K562 (cell line): Measurements from ENCODE around the gene MYO1A. TPM values are rescaled to one million over a fixed set of nuclear protein-coding genes. Genes with fewer than 3 reads are reported as not detected.
A peak's percentile ranks its signal among the peaks of the same experiment; 100 is the strongest.

Source experiments
- ARID3A ChIP-seq: IDR thresholded peaks from 2 replicates; pipeline ENCODE4 v1.6.1; 2012; ENCODE audit warnings: low read depth, low read length, improper control_type of control experiment, borderline replicate concordance
- ATF6 ChIP-seq: sonication (generic); formaldehyde crosslinking; IDR thresholded peaks from 2 replicates; pipeline ENCODE4 v1.4.0; 2020; ENCODE audit warnings: mild to moderate bottlenecking, missing genetic modification reagents
- CC2D1A ChIP-seq: fragments of 450-650 bp; IDR thresholded peaks from 2 replicates; pipeline ENCODE4 v1.6.1; 2017; ENCODE audit warnings: mild to moderate bottlenecking
- DLX4 ChIP-seq: fragments of 250-450 bp; sonication (Bioruptor Pico); IDR thresholded peaks from 2 replicates; pipeline ENCODE4 v1.6.1; 2021; ENCODE audit warnings: mild to moderate bottlenecking
- FOXO4 ChIP-seq: fragments of 450-650 bp; formaldehyde crosslinking; IDR thresholded peaks from 2 replicates; pipeline ENCODE4 v1.4.0; 2020; ENCODE audit warnings: mild to moderate bottlenecking, moderate library complexity
- KAT7 ChIP-seq: sonication (generic); formaldehyde crosslinking; IDR thresholded peaks from 2 replicates; pipeline ENCODE4 v1.8.0; 2022; ENCODE audit warnings: missing genetic modification reagents, mild to moderate bottlenecking, borderline replicate concordance
- PHF21A ChIP-seq: fragments of 450-650 bp; IDR thresholded peaks from 2 replicates; pipeline ENCODE4 v1.6.1; 2017; ENCODE audit warnings: low read depth, borderline replicate concordance
- SMAD2 ChIP-seq: fragments of 150-350 bp; IDR thresholded peaks from 2 replicates; pipeline ENCODE4 v1.6.1; 2014; ENCODE audit warnings: low read depth, mild to moderate bottlenecking, low read length
- SRF ChIP-seq, 2 experiments: fragments of 250-450, 450-650 bp in 1 of 2; sonication (Bioruptor Pico) in 1 of 2; sonication (generic) in 1 of 2; formaldehyde crosslinking; IDR thresholded peaks; 2 replicates each; pipeline versions ENCODE4 v1.5.0 to v1.5.1; 2020 to 2022; ENCODE audit warnings: mild to moderate bottlenecking in 1 of 2, missing genetic modification reagents in 1 of 2
- TRIM28 ChIP-seq: fragments of 450-650 bp; IDR thresholded peaks from 2 replicates; pipeline ENCODE4 v1.6.1; 2017
- ZBTB1 ChIP-seq: sonication (generic); formaldehyde crosslinking; IDR thresholded peaks from 2 replicates; pipeline ENCODE4 v1.8.1; 2023; ENCODE audit warnings: missing genetic modification reagents, low read depth, mild to moderate bottlenecking, borderline replicate concordance
- ZC3H4 ChIP-seq: sonication (generic); formaldehyde crosslinking; IDR thresholded peaks from 2 replicates; pipeline ENCODE4 v1.9.0; 2021; ENCODE audit warnings: missing genetic modification reagents, borderline replicate concordance
- ZFPM2 ChIP-seq: fragments of 250-450 bp; sonication (Bioruptor Pico); IDR thresholded peaks from 2 replicates; pipeline ENCODE4 v1.5.1; 2022; ENCODE audit warnings: mild to moderate bottlenecking
- ZNF274 ChIP-seq: IDR thresholded peaks from 2 replicates; pipeline ENCODE4 v1.6.1; 2011; ENCODE audit warnings: low read depth, mild to moderate bottlenecking, low read length, moderate library complexity, borderline replicate concordance
- ZNF507 ChIP-seq: conservative IDR thresholded peaks from 2 replicates; pipeline ENCODE4 v1.6.1; 2017; ENCODE audit warnings: missing genetic modification characterization, missing compliant biosample characterization
- polyA plus RNA-seq, 8 experiments: library from polyadenylated mRNA; depleted of rRNA in 4 of 8; stranded (reverse) in 5 of 8; unstranded in 3 of 8; fragments of >200 nt; fragmentation: Nextera tagmentation in 2 of 8; fragmentation: Illumina TruSeq in 1 of 8; extraction: Ambion mirVana in 2 of 8; extraction: Trizol in 1 of 8; gene quantifications; 2 replicates each; pipeline versions ENCODE4 v1.2.1 to v1.2.3, GENCODE V29; 2011 to 2014; ENCODE audit warnings: inconsistent platforms in 1 of 8, missing spikeins in 1 of 8
- total RNA-seq, 7 experiments: library from RNA; depleted of rRNA in 6 of 7; stranded (reverse); fragments of >200 nt in 6 of 7; fragmentation: Illumina TruSeq in 2 of 7; extraction: Trizol in 2 of 7; gene quantifications; 2 replicates each; pipeline versions ENCODE4 v1.2.1 to v1.2.3, GENCODE V29; 2011 to 2021; ENCODE audit warnings: low replicate concordance in 1 of 7
- TF ChIP-seq, protein P1 (sequence below): sonication (generic); formaldehyde crosslinking; IDR thresholded peaks from 2 replicates; pipeline ENCODE4 v1.8.0; 2022; ENCODE audit warnings: missing genetic modification reagents, mild to moderate bottlenecking, moderate library complexity, borderline replicate concordance
- TF ChIP-seq, protein P2 (sequence below): fragments of 250-450 bp; sonication (Bioruptor Pico); IDR thresholded peaks from 2 replicates; pipeline ENCODE4 v1.4.0; 2020; ENCODE audit warnings: mild to moderate bottlenecking, moderate library complexity, borderline replicate concordance

The MYO1A gene
- total and polyA plus RNA-seq, 9 of the 15 experiments (the other 6 are each of a cell fraction or from before 2014, with no cell fraction given): 0.03 to 0.29 (median 0.14) TPM; not detected in 2

- peak; percentile 76; the same call in 1 of the 2 replicates for TF ChIP-seq ZNF274
- no peak for TF ChIP-seq KAT7 (CRISPR knock-in tag)
- TF ChIP-seq SRF (CRISPR knock-in tag; IDR thresholded peaks at IDR 0.05): peak in 1 of 2 experiments; percentile 56; a peak in 1 of 4 replicates
- no peak for TF ChIP-seq ZFPM2
- no peak for TF ChIP-seq FOXO4 (CRISPR knock-in tag)
- peak; percentile 77; the same call in 1 of the 2 replicates for TF ChIP-seq PHF21A
- TF ChIP-seq ARID3A: no peak
- TF ChIP-seq CC2D1A: peak; percentile 97
- no peak for TF ChIP-seq ZNF507 (tag)
- TF ChIP-seq ATF6 (CRISPR knock-in tag): no peak
- TF ChIP-seq DLX4 (CRISPR knock-in tag): no peak
- TF ChIP-seq, protein P1, sequence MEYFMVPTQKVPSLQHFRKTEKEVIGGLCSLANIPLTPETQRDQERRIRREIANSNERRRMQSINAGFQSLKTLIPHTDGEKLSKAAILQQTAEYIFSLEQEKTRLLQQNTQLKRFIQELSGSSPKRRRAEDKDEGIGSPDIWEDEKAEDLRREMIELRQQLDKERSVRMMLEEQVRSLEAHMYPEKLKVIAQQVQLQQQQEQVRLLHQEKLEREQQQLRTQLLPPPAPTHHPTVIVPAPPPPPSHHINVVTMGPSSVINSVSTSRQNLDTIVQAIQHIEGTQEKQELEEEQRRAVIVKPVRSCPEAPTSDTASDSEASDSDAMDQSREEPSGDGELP (CRISPR knock-in tag): peak; percentile 60; the same call in 1 of the 2 replicates
- no peak for TF ChIP-seq ZC3H4 (CRISPR knock-in tag)
- TF ChIP-seq ZBTB1 (CRISPR knock-in tag): no peak
- no peak for TF ChIP-seq SMAD2
- TF ChIP-seq TRIM28: peak; percentile 93
- TF ChIP-seq, protein P2, sequence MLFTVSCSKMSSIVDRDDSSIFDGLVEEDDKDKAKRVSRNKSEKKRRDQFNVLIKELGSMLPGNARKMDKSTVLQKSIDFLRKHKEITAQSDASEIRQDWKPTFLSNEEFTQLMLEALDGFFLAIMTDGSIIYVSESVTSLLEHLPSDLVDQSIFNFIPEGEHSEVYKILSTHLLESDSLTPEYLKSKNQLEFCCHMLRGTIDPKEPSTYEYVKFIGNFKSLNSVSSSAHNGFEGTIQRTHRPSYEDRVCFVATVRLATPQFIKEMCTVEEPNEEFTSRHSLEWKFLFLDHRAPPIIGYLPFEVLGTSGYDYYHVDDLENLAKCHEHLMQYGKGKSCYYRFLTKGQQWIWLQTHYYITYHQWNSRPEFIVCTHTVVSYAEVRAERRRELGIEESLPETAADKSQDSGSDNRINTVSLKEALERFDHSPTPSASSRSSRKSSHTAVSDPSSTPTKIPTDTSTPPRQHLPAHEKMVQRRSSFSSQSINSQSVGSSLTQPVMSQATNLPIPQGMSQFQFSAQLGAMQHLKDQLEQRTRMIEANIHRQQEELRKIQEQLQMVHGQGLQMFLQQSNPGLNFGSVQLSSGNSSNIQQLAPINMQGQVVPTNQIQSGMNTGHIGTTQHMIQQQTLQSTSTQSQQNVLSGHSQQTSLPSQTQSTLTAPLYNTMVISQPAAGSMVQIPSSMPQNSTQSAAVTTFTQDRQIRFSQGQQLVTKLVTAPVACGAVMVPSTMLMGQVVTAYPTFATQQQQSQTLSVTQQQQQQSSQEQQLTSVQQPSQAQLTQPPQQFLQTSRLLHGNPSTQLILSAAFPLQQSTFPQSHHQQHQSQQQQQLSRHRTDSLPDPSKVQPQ: no peak
Observed at GRCh38 chr12:56988207-56988739, 61.7 kb downstream of the MYO1A start (continued).
